SH-SY5Y (cell line): ENCODE results near the gene PCK1.

Experiments
- GATA2 ChIP-seq: IDR thresholded peaks from 2 replicates; pipeline ENCODE4 v1.6.1; 2011; ENCODE audit warnings: mild to moderate bottlenecking, low read depth, low read length
- GATA3 ChIP-seq: IDR thresholded peaks from 2 replicates; pipeline ENCODE4 v1.6.1; 2011; ENCODE audit warnings: low read depth, mild to moderate bottlenecking, low read length, moderate library complexity

DNA sequence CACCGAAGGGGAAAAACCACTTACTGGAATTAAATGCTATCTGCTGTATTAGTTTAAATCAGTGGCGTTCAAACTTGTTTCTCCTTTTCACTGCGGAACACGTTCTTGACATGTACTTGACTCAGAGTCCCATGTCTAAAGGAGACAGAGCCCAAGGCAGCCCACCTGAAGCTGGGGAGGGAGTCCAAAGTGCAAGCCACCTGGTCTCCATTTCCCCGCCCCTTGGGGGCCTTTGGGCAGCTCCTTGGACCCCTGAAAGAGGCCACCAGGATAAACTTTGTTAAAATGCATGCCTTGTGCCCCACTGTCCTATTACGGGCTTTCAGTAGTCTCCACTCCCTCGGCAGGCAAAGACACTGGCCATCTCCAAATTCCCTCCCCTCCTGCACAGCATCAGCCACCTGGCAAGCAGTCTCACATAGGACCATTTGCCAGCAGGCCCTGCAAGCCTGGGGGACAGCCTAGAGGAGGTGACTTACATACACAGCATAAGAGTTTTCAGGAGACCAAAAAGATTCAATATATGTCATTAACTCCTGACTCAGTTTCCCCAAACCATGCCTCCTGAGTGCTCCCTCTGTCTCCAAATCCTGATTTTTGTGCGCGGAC lies 6.7 kb downstream of the PCK1 start:
- TF ChIP-seq GATA2 = no peak
- TF ChIP-seq GATA3 = no peak
